ENCODE measurements around the gene DCAF7.

Gene DCAF7

DNA sequence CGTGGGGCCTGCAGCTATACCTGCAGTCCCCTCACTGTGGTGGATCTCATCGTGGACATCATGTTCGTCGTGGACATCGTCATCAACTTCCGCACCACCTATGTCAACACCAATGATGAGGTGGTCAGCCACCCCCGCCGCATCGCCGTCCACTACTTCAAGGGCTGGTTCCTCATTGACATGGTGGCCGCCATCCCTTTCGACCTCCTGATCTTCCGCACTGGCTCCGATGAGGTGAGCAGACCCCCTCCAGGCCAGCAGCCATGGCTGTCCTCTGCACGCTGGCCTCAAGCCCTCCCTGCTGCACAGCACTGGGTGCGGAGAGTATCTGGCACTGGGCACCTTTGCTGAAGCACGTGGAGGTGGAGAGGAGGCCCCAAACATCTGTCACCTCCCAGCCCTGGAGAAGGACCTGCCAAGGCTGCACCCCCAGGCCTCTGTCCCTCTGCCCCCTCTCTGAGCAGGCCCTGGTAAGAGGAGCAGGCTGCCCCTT, 16.2 kb upstream of the DCAF7 start:
- TF ChIP-seq SIN3A (IDR thresholded peaks at IDR 0.05; ENCODE audit: borderline replicate concordance, insufficient read depth, low read length) (no peak), POLR2AphosphoS5 (IDR thresholded peaks at IDR 0.05; ENCODE audit: low read depth, low read length) (no peak), TAF1 (IDR thresholded peaks at IDR 0.05; ENCODE audit: borderline replicate concordance, insufficient read depth, low read length) (no peak), FOXP2 (optimal IDR thresholded peaks at IDR 0.05; ENCODE audit: borderline replicate concordance, extremely low read depth, extremely low read length, insufficient read depth) (no peak)
- TF ChIP-seq, protein P1, sequence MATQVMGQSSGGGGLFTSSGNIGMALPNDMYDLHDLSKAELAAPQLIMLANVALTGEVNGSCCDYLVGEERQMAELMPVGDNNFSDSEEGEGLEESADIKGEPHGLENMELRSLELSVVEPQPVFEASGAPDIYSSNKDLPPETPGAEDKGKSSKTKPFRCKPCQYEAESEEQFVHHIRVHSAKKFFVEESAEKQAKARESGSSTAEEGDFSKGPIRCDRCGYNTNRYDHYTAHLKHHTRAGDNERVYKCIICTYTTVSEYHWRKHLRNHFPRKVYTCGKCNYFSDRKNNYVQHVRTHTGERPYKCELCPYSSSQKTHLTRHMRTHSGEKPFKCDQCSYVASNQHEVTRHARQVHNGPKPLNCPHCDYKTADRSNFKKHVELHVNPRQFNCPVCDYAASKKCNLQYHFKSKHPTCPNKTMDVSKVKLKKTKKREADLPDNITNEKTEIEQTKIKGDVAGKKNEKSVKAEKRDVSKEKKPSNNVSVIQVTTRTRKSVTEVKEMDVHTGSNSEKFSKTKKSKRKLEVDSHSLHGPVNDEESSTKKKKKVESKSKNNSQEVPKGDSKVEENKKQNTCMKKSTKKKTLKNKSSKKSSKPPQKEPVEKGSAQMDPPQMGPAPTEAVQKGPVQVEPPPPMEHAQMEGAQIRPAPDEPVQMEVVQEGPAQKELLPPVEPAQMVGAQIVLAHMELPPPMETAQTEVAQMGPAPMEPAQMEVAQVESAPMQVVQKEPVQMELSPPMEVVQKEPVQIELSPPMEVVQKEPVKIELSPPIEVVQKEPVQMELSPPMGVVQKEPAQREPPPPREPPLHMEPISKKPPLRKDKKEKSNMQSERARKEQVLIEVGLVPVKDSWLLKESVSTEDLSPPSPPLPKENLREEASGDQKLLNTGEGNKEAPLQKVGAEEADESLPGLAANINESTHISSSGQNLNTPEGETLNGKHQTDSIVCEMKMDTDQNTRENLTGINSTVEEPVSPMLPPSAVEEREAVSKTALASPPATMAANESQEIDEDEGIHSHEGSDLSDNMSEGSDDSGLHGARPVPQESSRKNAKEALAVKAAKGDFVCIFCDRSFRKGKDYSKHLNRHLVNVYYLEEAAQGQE (IDR thresholded peaks at IDR 0.05; ENCODE audit: insufficient read depth in 1 of 2, low read depth in 2 of 2, low read length in 2 of 2) = no peak

DNA sequence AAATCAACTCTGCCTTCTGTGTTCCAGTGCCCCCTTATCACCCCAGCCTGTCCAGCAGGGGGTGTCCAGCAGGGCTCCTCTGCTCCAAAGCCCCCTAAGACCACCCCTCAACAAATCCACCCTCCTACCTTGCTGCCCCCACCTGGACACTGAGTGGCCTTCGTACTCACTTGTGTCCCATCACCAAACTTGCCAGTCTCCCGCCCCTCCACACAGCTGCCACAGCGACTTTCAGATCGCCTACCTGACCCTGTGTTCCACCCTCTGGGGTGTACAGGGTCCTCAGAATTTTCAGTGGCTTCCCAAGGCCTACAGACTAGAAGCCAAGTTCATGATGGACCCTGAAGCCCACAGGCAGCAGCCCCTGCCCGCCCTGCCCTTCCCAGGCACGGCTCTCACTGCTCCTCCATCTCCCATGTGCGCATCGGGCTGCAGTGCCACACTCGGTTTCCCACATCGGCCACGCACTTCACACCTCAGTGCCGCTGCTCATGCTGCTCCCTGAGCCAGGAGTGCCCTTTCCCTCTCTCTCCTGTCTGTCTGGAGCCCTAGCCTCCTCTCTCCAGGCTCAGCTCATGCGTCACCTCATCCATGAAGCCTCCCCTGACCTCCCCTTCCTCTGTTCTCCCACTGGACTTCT, 15.3 kb upstream of the DCAF7 start:
- TF ChIP-seq POLR2AphosphoS5 (IDR thresholded peaks at IDR 0.05; ENCODE audit: low read depth, low read length) (no peak), SIN3A (IDR thresholded peaks at IDR 0.05; ENCODE audit: borderline replicate concordance, insufficient read depth, low read length) (no peak), TAF1 (IDR thresholded peaks at IDR 0.05; ENCODE audit: borderline replicate concordance, insufficient read depth, low read length) (no peak), FOXP2 (optimal IDR thresholded peaks at IDR 0.05; ENCODE audit: borderline replicate concordance, extremely low read depth, extremely low read length, insufficient read depth) (no peak)
- TF ChIP-seq, protein P1 (IDR thresholded peaks at IDR 0.05; ENCODE audit: insufficient read depth in 1 of 2, low read depth in 2 of 2, low read length in 2 of 2) = no peak

DNA sequence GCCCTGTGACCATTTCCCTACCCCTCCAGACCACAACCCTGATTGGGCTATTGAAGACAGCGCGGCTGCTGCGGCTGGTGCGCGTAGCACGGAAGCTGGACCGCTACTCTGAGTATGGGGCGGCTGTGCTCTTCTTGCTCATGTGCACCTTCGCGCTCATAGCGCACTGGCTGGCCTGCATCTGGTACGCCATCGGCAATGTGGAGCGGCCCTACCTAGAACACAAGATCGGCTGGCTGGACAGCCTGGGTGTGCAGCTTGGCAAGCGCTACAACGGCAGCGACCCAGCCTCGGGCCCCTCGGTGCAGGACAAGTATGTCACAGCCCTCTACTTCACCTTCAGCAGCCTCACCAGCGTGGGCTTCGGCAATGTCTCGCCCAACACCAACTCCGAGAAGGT, 14.6 kb upstream of the DCAF7 start:
- TF ChIP-seq TAF1 (IDR thresholded peaks at IDR 0.05; ENCODE audit: borderline replicate concordance, insufficient read depth, low read length) (no peak), POLR2AphosphoS5 (IDR thresholded peaks at IDR 0.05; ENCODE audit: low read depth, low read length) (no peak), FOXP2 (optimal IDR thresholded peaks at IDR 0.05; ENCODE audit: borderline replicate concordance, extremely low read depth, extremely low read length, insufficient read depth) (no peak), SIN3A (IDR thresholded peaks at IDR 0.05; ENCODE audit: borderline replicate concordance, insufficient read depth, low read length) (no peak)
- TF ChIP-seq, protein P1 (IDR thresholded peaks at IDR 0.05; ENCODE audit: insufficient read depth in 1 of 2, low read depth in 2 of 2, low read length in 2 of 2) = no peak

DNA sequence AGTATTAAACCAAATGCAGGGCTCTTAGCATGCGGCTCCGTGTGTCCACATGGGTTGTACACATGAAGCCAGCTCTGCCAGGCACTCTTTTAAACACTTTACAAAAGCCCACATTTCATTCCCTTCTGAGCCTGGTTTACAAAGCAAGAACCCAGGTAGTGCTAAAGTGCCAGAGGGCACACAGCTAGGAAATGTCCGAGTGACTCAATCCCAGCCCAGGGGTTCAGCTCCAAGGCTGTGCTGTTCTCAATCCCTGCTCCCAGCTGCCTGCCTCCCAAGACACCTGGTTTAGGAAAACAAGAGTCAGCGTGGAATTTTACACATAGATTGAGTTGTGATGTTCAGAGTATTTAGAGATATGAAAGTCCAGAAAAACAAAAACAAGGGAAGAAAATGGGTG, 13.3 kb upstream of the DCAF7 start:
- TF ChIP-seq SIN3A (IDR thresholded peaks at IDR 0.05; ENCODE audit: borderline replicate concordance, insufficient read depth, low read length) (no peak), TAF1 (IDR thresholded peaks at IDR 0.05; ENCODE audit: borderline replicate concordance, insufficient read depth, low read length) (no peak), POLR2AphosphoS5 (IDR thresholded peaks at IDR 0.05; ENCODE audit: low read depth, low read length) (no peak)
- TF ChIP-seq, protein P1 (IDR thresholded peaks at IDR 0.05; ENCODE audit: insufficient read depth in 1 of 2, low read depth in 2 of 2, low read length in 2 of 2) = no peak

All from PFSK-1 (cell line).